GM21526 (cell line): ENCODE measurements around the gene ZNF654.
"Not testable (repeated sequence)": the region's sequence is repeated elsewhere in the genome, so short reads cannot be mapped to it uniquely, and the experiment has no call there.

ENCODE experiments used
- ATAC-seq: cut with Tn5 transposase; IDR thresholded peaks from one replicate; pipeline ENCODE4 v1.9.1; 2021; ENCODE audit warnings: moderate library complexity; ENCODE audit not compliant: unreplicated experiment, low FRiP score

Gene ZNF654

DNA sequence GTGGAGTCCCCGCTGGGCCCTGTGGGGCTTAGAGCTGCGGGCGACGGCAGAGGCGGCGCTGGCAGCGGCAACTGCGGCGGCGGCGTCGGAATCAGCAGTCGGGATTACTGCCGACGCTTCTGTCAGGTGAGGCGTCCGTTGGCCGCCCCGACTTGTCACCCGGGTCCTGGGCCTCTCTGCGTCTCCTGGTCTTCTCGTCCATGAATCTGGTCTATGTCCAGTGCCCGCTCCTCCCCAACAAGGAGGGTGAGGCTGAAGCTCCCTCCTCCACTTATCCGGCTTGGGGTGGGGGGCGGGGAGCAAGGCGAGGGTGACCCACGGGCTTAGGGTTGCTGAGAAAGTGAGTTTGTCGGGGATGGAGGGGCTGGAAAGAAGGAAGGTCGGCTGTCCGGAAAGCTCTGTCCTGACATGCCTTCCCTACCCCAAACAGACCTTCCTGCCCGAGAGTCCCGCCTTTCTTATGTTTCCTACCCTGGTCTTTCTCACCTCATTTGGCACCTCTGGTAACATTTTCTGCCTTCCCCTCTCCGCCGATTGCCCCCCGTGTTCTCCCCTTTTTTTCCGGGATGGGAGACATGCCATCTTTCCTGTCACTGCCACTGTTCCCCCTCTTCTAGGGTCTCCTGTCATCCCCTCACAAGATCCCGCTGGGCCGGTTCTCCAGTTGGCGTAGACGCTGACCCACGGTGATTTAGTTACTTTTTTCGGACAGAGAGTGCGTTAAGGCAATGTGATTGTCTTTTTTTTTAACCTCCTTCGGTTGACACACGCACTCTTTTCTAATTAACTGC lies 520 bp downstream of the ZNF654 start:
- no peak for ATAC-seq

DNA sequence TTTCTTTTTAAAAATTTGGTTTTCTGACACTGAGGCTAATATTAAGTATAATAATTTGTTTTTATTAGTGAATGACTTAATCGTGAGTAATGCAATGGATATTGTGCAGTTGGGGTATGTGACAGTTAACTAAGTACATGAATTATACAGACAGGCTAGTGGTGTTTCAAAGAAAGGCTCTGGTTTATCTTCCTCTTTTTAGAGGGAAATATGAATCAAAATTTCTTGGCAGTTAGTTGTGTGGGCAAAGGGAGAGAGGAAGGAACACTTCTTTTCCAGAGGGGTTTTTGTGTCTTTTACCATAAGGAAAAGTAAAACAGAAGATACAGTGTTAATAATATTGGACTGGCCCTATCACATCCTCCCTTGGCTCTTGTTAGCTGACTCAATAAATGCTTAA lies 2.7 kb downstream of the ZNF654 start:
- ATAC-seq, result no peak

DNA sequence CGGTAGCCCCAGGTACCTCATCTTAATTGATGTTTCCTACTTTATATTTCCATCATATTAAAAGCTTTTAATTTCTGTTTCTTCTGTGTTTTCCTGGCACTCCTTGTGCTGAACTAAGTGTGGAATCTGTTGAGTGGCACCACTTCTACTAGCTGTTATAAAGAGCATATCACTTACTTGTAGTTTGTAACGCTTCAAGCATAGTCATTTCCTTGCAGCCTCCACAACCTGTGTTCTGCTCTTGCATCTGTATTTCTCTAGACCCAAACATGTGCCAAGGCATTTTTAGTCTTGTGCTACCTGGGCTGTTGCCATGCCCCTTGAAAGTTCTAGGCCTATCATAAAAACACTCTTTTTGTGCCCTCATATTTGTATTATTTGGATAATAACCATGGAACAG lies 16.0 kb downstream of the ZNF654 start:
- no peak for ATAC-seq

DNA sequence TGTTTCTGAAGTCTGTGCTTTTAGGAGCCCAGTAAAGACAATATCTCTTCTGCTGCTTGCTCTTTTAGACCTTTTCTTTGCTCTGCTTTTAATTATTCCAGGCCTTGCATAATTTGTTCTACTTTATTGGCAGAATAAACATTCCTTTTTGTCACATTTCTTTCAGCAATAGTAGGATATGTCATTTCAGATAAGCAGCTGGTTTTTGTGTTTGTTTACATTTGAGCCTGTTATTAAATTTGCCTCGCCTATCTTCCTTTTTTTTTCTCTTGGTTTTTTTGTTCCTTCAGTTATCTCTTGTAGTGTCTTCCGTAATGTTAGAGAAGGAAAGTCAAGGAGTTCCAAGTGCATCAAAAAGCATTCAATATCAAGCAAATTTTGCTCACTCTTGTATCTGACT lies 16.4 kb downstream of the ZNF654 start:
- ATAC-seq, result no peak

DNA sequence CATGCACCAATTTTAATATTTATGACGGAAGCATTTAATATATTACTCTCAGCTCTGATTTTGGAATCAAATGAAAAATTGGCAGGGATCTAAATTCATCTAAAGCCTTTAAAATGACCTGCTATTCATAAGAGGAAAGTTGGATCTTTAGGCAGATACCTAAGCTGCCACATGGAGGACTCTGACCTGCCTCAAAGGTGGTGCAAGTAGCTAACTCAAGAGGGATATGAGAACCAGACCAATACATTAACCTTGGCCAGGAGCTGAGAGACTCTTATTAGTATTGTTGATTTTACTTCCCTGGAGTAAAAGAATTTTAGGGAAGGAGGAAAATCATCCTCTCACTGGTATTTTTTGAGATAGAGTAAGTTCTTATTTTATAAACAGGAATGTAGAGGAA lies 17.7 kb downstream of the ZNF654 start:
- ATAC-seq, result no peak

DNA sequence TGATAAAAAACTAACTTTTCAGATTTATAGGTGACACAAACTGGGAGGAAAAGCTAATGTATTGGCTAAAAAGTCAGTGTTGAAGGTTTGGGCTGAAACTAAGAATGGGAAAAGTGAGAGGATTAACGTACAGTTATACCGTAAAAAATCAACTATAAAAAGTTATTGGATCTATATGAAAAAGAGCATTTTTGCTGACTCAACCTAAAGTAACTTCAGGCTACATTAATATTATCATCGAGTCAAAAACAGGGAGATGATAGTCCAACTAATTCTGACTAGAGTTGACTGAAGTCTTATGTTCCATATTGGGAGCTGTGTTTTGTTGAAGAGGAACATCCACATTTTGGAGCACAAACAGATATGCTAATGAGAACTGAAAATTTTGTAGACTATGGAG lies 19.9 kb downstream of the ZNF654 start:
- ATAC-seq, result no peak

DNA sequence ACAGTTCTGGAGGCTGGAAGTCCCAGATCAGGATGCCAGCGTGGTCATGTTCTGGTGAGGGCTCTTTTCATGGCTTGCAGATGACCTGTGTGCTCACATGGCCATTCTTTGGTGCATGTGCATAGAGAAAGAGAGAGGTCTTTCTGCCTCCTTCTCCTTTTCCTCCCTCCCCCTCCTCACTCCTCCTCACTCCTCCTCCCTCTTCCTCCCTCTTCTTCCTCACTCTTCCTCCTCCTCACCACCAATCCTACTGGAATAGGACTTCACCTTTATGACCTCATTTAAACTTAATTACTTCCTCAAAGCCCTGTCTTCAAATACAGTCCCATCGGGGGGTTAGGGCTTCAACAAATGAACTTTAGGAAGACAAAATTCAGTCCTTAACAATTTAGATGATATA lies 23.8 kb downstream of the ZNF654 start:
- no peak for ATAC-seq

DNA sequence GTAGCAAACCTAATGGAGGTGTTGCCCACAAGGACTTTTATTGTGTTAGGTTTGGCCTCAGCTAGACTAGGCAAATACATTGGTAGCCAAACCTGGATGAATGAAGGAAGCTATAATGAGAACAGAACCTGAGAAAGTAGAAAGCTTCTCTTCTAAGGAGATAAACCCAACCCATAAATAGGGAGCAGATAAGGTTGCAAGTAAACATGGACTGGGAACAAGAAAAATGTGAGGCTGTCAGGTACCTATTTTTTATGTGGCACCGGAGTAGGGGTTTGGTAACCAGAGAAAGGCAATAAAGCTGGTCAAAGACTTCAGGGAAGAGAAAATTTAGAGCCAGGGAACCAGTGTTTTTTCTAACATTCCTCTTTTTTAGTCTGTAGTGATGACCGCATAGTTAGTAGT lies 25.0 kb downstream of the ZNF654 start:
- ATAC-seq, result no peak

DNA sequence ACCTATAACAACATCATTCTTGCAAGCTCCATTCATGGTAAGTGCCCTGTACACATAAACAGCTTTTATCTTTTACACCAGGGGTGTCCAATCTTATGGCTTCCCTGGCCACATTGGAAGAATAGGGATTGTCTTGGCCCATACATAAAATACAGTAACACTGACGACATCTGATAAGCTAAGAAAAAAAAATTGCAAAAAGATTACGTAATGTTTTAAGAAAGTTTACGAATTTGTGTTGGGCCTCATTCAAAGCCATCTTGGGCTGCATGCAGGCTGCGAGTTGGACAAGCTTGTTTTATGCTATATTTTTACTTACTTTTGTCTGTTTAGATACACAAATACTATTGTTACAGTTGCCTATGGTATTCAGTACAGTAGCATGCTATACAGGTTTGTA lies 31.6 kb downstream of the ZNF654 start:
- no peak for ATAC-seq

DNA sequence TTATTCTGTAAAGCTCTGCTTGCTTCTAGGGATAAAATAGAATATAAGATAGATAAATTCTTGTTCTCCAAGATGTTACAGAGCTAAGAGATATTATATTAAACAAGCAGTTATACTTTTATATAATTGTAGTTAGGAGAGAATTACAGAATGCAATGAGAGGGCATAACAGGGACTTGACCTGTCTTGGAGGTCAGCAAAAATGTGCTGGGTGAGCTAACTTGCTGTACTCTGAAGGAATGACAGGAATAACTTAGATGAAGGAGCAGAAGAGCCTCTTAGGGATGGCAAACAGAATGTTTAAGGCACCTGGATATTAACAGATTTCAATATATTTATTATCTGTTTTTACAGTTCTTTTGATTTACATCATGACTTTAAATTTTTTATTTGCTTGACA lies 33.2 kb downstream of the ZNF654 start:
- no peak for ATAC-seq

DNA sequence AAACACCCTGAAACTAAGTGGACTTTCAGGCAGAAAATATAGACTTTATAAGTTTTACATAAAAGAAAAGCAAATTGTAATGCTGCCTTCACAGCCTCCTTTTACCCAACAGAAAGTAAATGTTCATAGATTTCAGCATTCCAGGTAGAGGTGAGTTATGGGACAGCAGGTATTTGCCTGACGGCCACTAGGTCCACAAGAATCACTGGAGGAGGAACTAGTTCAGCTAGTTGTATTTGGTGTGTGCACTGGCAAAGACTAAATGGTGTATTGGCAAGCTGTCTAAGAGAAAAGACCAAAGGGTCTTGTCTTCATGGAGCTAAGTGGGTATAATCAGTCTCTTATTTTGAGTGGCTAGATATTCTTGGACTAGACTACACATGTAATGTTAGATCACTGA lies 34.2 kb downstream of the ZNF654 start:
- ATAC-seq, result no peak

DNA sequence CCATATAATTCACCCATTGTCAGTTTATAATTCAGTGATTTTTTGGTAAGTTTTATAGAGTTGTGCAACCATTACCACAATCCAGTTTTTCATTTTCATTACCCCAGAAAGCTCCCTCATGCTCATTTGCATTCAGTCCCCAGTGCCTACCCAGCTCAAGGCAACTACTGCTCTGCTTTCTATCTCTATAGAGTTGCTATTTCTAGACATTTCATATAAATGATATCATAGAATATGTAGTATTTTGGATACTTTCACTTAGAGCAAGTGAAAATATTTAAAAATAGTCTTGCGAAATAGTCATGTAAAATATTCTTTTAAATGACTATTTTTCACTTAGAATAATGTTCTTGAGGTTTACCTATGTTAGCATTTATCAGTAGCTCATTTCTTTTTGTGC lies 42.1 kb downstream of the ZNF654 start:
- ATAC-seq, result peak; percentile 84

DNA sequence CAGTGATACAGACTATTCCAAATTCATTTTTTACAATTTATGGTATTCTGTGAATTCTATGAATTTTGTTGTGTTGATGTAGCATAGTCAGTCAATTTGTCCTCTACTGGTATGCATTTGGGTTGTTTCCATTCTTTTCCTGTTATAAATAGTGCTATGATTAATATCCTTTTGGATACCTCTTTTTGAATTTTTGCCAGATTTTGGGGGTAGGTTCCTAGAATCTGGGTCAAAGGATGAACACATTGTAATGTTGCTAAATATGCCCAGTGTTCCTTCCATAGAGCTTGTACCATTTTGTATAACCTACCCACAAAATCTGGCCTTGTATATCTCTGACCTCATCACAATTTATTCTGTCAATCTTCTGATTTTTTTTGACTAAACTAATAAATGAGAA lies 46.3 kb downstream of the ZNF654 start:
- ATAC-seq, result no peak

DNA sequence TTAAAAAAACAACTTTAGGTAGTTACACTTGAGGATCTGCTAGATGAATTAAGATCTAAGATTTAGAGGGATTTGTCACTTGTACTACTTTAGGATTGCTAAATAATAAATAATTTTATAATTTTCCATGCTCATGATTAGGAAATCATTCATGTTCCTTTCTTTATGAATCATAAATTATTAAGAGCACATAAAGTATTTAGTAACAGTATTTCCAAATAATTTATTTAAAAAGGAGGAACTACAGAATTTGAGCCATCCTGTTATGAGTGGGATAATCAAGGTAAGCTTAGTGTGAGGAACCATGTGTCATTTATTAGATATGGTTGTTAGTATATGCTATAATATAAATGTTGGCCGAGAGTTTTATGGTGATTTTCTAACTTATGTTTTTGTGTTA lies 53.2 kb downstream of the ZNF654 start:
- ATAC-seq, result no peak

DNA sequence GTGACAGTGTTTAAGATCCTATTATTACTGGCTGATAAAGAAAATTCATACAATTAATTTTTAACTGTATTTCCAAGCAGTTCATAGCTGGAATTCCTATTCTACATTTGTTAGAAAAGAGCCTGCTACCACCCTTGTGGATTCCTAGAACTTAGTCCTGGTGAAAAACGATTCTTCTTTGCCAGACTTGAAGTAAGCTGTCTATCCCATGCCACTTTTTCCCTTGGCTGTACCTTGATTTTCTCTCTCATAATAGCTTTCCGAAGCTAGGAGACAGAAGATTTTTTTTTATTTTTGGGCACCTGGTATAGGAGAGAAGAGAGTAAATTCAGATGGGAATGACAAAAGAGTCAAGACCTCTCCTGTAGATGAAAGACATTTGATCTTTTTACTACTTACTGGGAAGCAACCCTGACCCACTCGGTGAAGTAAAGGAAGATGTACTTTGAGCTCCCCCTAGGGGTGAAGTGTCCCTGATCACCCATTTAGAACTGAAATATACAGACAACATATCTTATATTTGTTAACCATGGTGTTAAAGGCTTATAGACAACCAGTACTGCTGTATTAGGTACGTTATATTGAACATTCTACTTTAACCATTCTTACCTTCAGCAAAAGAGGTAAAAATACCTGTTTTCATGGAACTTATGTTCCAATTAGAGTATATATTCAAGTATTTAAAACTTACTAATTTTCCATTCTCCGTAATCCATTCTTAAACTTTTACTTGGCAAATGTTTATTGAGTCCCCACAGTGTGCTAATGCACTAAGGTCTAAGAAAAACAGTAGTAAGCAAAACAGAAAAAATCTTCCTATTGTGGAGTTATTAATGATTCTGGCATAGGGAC lies 54.5 kb downstream of the ZNF654 start:
- peak; percentile 91 for ATAC-seq

DNA sequence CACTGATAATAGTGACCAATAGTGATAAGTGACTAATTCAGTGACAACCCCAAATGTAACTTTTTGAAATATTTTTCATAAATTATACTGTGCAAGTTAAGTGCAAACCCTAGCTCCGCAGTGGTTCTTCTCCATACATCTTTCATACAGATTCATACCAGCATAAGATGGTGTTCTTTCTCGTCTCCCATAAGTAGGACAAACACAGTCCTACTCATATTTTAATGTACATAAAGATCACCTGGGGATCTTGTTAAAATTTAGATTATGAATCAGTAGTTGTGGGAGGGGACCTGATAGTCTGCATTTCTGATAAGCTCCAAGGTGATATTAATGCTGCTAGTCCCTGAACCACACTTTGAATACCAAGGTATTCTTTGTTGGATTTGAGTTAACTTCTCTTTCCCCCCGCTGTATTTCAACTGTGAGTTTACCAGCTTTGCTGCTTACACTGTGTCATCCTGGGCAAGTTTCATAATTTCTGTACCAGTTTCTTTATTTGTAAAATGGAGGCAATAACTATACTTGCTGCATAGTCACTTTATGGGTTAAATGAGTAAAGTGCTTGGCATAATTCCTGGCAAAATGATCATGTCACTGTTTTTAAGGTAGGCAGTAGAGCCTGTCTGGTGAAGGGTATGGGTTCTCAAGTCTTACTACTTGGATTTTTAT lies 56.0 kb downstream of the ZNF654 start:
- no peak for ATAC-seq

DNA sequence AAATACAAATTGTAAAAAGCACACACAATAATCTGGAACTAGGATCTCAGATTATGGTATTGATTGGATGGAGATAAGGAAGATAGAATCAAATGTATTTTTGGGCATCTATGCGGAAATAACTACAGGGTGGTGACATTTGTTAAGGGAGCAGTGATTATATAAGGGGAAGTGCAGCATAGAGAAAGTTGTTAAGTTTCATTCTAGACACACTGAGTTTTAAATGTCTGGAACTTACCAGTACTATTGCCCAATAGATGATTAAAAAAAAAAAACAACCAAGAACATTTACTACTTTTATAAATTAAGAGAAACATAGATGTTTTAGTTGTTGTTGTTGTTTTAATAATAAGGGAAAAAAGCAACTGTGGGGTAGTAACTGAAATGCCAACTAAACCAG lies 58.6 kb downstream of the ZNF654 start:
- no peak for ATAC-seq

DNA sequence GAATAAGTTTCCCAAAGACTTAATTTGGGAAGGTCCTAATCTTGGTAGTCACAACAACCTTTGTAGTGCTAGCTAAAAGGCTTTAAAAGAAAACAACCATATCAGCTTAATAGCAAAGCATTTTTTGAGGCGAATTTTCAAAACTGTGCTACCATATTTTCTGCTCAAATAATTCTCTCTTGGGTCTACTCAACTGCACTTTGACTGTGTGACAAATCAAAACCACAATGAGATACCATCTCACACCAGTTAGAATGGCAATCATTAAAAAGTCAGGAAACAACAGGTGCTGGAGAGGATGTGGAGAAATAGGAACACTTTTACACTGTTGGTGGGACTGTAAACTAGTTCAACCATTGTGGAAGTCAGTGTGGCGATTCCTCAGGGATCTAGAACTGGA lies 59.5 kb downstream of the ZNF654 start:
- not testable (repeated sequence) for ATAC-seq

DNA sequence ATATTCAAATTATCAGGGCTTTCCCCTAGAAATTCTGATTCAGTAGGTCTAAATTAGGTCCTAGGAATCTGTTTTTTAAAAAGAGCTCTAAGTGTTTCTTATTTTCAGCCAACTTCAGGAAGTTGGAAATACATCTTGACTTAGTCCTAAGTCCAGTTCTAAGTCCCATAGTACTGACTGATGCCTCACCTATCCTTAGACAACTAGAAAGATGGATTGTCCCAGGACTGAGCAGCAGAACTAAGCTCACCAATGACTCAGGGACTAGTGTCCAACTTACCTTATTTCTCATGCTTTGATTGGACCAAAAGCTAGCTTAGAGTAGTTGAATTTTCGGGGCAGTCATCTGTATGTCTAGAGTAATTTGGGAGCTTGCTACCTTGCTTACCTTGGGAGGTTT lies 64.5 kb downstream of the ZNF654 start:
- ATAC-seq, result no peak

DNA sequence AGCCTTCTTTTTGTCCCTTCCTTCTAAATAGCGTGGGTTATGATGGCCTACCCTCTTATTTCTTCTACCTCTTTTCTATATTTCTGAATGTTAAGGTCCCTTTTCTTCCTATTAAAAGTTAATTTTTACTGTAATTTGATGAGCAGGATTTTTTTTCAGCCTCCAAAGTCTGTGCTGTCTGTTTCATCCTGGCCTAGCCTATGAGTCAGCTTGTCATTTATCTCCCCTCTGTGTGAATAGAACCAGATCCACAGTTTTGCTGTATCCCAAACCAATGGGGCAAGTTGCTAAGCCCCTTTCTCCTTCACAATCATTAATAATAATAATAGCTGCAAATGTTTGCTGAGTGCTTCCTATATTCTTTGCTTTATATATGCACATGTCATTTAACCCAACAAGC lies 72.6 kb downstream of the ZNF654 start:
- no peak for ATAC-seq

DNA sequence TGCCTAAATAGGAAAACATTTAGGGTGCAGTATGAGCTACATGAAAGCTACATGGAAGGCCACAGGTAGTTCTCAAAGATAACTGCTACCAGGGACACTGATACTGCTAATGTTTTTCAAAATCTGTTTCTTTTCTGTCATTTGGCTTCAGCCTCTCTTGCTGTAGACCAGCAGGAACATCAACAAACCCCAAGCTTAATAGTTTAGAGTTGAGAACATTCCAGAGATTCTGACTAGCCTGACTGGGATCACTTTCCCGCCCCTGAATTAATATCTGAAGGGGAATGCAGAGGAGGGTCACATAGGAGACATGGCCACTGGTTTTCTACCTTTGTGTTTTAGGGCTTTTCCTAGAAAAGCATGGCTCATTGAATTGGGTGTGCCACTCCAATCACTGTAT lies 73.8 kb downstream of the ZNF654 start:
- no peak for ATAC-seq
